HCT116 (cell line): ENCODE measurements around the gene TRAPPC1. TPM values are rescaled to one million over a fixed set of nuclear protein-coding genes. Genes with fewer than 3 reads are reported as not detected.

ENCODE experiments used
- ATAC-seq: fragments of 200-7000 bp; cut with Tn5 transposase; 2 replicates; pipeline ENCODE4 v1.9.1; 2020; ENCODE audit warnings: mild to moderate bottlenecking, moderate library complexity
- BruUV-seq: library from RNA; stranded (reverse); fragments of 400-500 nt; replicated peaks from 2 replicates; lab custom pipeline; 2021; lab: Mats Ljungman, UMichigan
- CTCF ChIA-PET: fragments of 300-600 bp; sonication (Branson Sonifier 250); formaldehyde crosslinking; loops from one replicate; lab custom pipeline; 2021; ENCODE audit warnings: antibody characterized with exemption; lab: Charles Lee
- POLR2A ChIA-PET: fragments of 300-600, 350-600 bp; sonication (Branson Sonifier 250); formaldehyde crosslinking; loops from one replicate; lab custom pipeline; 2021; ENCODE audit warnings: antibody characterized with exemption; lab: Charles Lee
- RAD21 ChIA-PET, 2 experiments: fragments of 300-600 bp; sonication (Branson Sonifier 250); formaldehyde crosslinking; loops; one replicate each; lab custom pipeline; 2023; ENCODE audit warnings: low total read pairs in 2 of 2; ENCODE audit not compliant: uncharacterized antibody in 2 of 2, unreplicated experiment in 2 of 2, low non-redundant PET in 1 of 2; lab: Charles Lee
- DNase-seq: peaks from one replicate; pipeline ENCODE4 v3.0.0-alpha.2; 2010; ENCODE audit warnings: low read depth, low spot score
- H2AFZ ChIP-seq: fragments of 200-600 bp; shearing (Covaris generic), sonication (generic); 2 replicates; pipeline ENCODE4 v1.6.1; 2017; ENCODE audit warnings: low read depth, mixed run types, mixed read lengths, antibody characterized with exemption, low read length; ENCODE audit not compliant: poor library complexity, severe bottlenecking
- H3K27ac ChIP-seq: 2 replicates; pipeline ENCODE4 v1.5.1; 2012; ENCODE audit warnings: low read depth, low read length
- H3K27me3 ChIP-seq: fragments of 200-600 bp; sonication (generic); 2 replicates; pipeline ENCODE4 v1.6.1; 2016; ENCODE audit warnings: mixed run types, low read length, mixed read lengths; ENCODE audit not compliant: insufficient read depth
- H3K36me3 ChIP-seq, 2 experiments: fragments of 200-500 bp in 1 of 2; fragments of 200-600 bp in 1 of 2; sonication (Bioruptor generic) in 1 of 2; sonication (generic) in 1 of 2; 2 replicates each; pipeline versions ENCODE4 v1.5.1 to v1.6.1; 2014 to 2016; ENCODE audit warnings: low read length in 2 of 2, inconsistent platforms in 1 of 2, mixed read lengths in 1 of 2, mixed run types in 1 of 2; ENCODE audit not compliant: insufficient read depth in 2 of 2, control insufficient read depth in 1 of 2
- H3K4me1 ChIP-seq, 2 experiments: fragments of 200-600 bp in 1 of 2; sonication (generic) in 1 of 2; 2 replicates each; pipeline versions ENCODE4 v1.5.1 to v1.6.1; 2012 to 2017; ENCODE audit warnings: low read length in 2 of 2, inconsistent platforms in 1 of 2, mild to moderate bottlenecking in 1 of 2, mixed read lengths in 1 of 2, mixed run types in 1 of 2, moderate library complexity in 1 of 2; ENCODE audit not compliant: insufficient read depth in 2 of 2, control insufficient read depth in 1 of 2
- H3K4me2 ChIP-seq: fragments of 200-600 bp; sonication (generic); 2 replicates; pipeline ENCODE4 v1.6.1; 2017; ENCODE audit warnings: mixed run types, low read length, mixed read lengths
- H3K4me3 ChIP-seq, 2 experiments: fragments of 200-600 bp in 1 of 2; sonication (generic) in 1 of 2; replicated peaks in 1 of 2; 2 replicates each; pipeline ENCODE4 v1.5.1; 2011 to 2016; ENCODE audit warnings: low read length in 2 of 2, control low read depth in 1 of 2, low read depth in 1 of 2, mild to moderate bottlenecking in 1 of 2, mixed read lengths in 1 of 2, mixed run types in 1 of 2
- H3K79me2 ChIP-seq: fragments of 200-600 bp; sonication (generic); 2 replicates; pipeline ENCODE4 v1.6.1; 2017; ENCODE audit warnings: mild to moderate bottlenecking, mixed run types, low read length, moderate library complexity, mixed read lengths; ENCODE audit not compliant: insufficient read depth
- H3K9ac ChIP-seq: fragments of 200-600 bp; sonication (generic); 2 replicates; pipeline ENCODE4 v1.6.1; 2016; ENCODE audit warnings: low read length, mixed read lengths
- H3K9me2 ChIP-seq: fragments of 200-600 bp; sonication (generic), shearing (Covaris generic); 2 replicates; pipeline ENCODE4 v1.6.1; 2017; ENCODE audit warnings: mixed run types, mild to moderate bottlenecking, moderate library complexity; ENCODE audit not compliant: insufficient read depth
- H3K9me3 ChIP-seq, 2 experiments: fragments of 200-500 bp in 1 of 2; fragments of 200-600 bp in 1 of 2; sonication (Bioruptor generic) in 1 of 2; sonication (generic) in 1 of 2; 2 replicates each; pipeline ENCODE4 v1.6.1; 2014 to 2017; ENCODE audit warnings: low read length in 2 of 2, mixed read lengths in 2 of 2, inconsistent platforms in 1 of 2, low read depth in 1 of 2, mild to moderate bottlenecking in 1 of 2, mixed run types in 1 of 2, moderate library complexity in 1 of 2; ENCODE audit not compliant: control insufficient read depth in 1 of 2, insufficient read depth in 1 of 2
- H4K20me1 ChIP-seq: fragments of 200-600 bp; sonication (generic), shearing (Covaris generic); 2 replicates; pipeline ENCODE4 v1.6.1; 2017; ENCODE audit warnings: mixed run types, mild to moderate bottlenecking, moderate library complexity; ENCODE audit not compliant: insufficient read depth
- CEBPB ChIP-seq: IDR thresholded peaks from 2 replicates; pipeline ENCODE4 v1.6.1; 2012; ENCODE audit warnings: low read depth
- ELF1 ChIP-seq: IDR thresholded peaks from 2 replicates; pipeline ENCODE4 v1.6.1; 2012; ENCODE audit warnings: low read depth, borderline replicate concordance
- EZH2 ChIP-seq: fragments of 200-600 bp; sonication (generic); IDR thresholded peaks from 2 replicates; pipeline ENCODE4 v1.6.1; 2017; ENCODE audit warnings: antibody characterized with exemption, mixed run types
- EZH2phosphoT487 ChIP-seq: fragments of 200-600 bp; IDR thresholded peaks from 2 replicates; pipeline ENCODE4 v1.6.1; 2018; ENCODE audit warnings: antibody characterized with exemption, borderline replicate concordance
- FOSL1 ChIP-seq: IDR thresholded peaks from 2 replicates; pipeline ENCODE4 v1.6.1; 2012; ENCODE audit warnings: low read depth
- MAX ChIP-seq: IDR thresholded peaks from 2 replicates; pipeline ENCODE4 v1.6.1; 2012
- POLR2A ChIP-seq: IDR thresholded peaks from 2 replicates; pipeline ENCODE4 v1.7.0; 2011; ENCODE audit warnings: borderline replicate concordance; ENCODE audit not compliant: insufficient read depth, insufficient read length; ENCODE audit errors: extremely low read depth
- POLR2AphosphoS5 ChIP-seq: IDR thresholded peaks from 2 replicates; pipeline ENCODE4 v1.6.1; 2011; ENCODE audit warnings: mild to moderate bottlenecking, low read depth, low read length, moderate library complexity
- RAD21 ChIP-seq: IDR thresholded peaks from 2 replicates; pipeline ENCODE4 v1.6.1; 2012; ENCODE audit warnings: low read depth, mild to moderate bottlenecking
- SIN3A ChIP-seq: IDR thresholded peaks from 2 replicates; pipeline ENCODE4 v1.6.1; 2012; ENCODE audit warnings: low read depth
- SP1 ChIP-seq: IDR thresholded peaks from 2 replicates; pipeline ENCODE4 v1.6.1; 2012; ENCODE audit warnings: low read depth
- SRF ChIP-seq: IDR thresholded peaks from 2 replicates; pipeline ENCODE4 v1.6.1; 2012; ENCODE audit warnings: low read depth
- YY1 ChIP-seq: IDR thresholded peaks from 2 replicates; pipeline ENCODE4 v1.6.1; 2011; ENCODE audit warnings: low read length, low read depth, moderate library complexity, mild to moderate bottlenecking; ENCODE audit not compliant: insufficient replicate concordance; ENCODE audit errors: extremely low read depth
- ZFX ChIP-seq: fragments of 450-650 bp; IDR thresholded peaks from 2 replicates; pipeline ENCODE4 v1.6.1; 2017
- intact Hi-C: fragments of 100-400 bp; cut with micrococcal nuclease; formaldehyde crosslinking; loops from 2 replicates; pipeline ENCODE4 v1.10.0; 2022
- total RNA-seq: library from RNA; stranded (reverse); gene quantifications from one replicate; pipeline ENCODE4 v1.2.1, GENCODE V29; 2021; ENCODE audit not compliant: unreplicated experiment
- TF ChIP-seq, protein P1 (sequence below): IDR thresholded peaks from 2 replicates; pipeline ENCODE4 v1.6.1; 2012

TRAPPC1 gene
- total RNA-seq, 1 experiment from 2014 or later: 123 TPM

DNA sequence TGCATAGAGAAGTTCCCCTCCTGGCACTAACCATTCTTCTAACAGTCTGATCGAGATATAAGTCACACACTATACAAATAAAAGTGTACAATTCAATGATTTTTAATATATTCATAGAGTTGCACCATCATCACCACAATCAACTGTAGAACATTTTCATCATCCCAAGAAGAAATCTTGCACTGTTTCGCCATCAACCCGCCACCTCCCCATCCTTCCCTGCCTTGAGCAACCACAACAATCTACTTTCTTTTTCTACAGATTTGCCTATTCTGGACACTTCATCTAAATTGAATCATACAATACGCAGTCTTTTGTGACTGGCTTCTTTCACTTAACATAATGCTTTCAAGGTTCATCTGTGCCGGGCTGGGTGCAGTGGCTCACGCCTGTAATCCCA lies 37.7 kb upstream of the TRAPPC1 start (continued):
- TF ChIP-seq YY1 (no peak), RAD21 (no peak), ZFX (no peak), EZH2 (no peak), POLR2A (no peak)
- TF ChIP-seq, all 23 proteins: peak for 0

GRCh38 chr17:7967751-7968150 lies 36.0 kb upstream of the TRAPPC1 start:
- DNase-seq (no peak), ATAC-seq (no peak)
- Histone ChIP-seq H3K9me3 (no peaks in the 10 kb centered on the region), H3K36me3 (no peaks in the 10 kb centered on the region), H3K9ac (no peak overlapping the region), H4K20me1 (no peaks in the 10 kb centered on the region), H3K27me3 (no peaks in the 10 kb centered on the region), H3K27ac (no peak overlapping the region), H2AFZ (no peak overlapping the region), H3K4me3 (no peak overlapping the region), H3K79me2 (no peaks in the 10 kb centered on the region), H3K4me2 (no peak overlapping the region), H3K9me2 (no peaks in the 10 kb centered on the region), H3K4me1 (no peaks in the 10 kb centered on the region)
- ChIA-PET RAD21 (no interaction called here), CTCF (no interaction called here), POLR2A (no interaction called here)
- TF ChIP-seq RAD21 (no peak), SIN3A (no peak), POLR2AphosphoS5 (no peak), MAX (no peak), SP1 (no peak), SRF (no peak), ZFX (no peak), ELF1 (no peak), EZH2phosphoT487 (no peak), CEBPB (no peak), FOSL1 (no peak)
- TF ChIP-seq, protein P1, sequence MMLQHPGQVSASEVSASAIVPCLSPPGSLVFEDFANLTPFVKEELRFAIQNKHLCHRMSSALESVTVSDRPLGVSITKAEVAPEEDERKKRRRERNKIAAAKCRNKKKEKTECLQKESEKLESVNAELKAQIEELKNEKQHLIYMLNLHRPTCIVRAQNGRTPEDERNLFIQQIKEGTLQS: no peak
- intact Hi-C loops: no loop called here
- no TSS peak for BruUV-seq
